MM.1S (cell line): ENCODE data around the gene VSNL1.

Experiments
- CTCF ChIP-seq: fragments of 300-600 bp; sonication (generic); IDR thresholded peaks from 2 replicates; pipeline ENCODE4 v1.5.1; 2016; ENCODE audit warnings: antibody characterized with exemption, low read length, mixed read lengths
- EZH2 ChIP-seq: fragments of 300-600 bp; sonication (generic); optimal IDR thresholded peaks from 2 replicates; pipeline ENCODE3; 2017; ENCODE audit warnings: low read depth, mild to moderate bottlenecking, antibody characterized with exemption, low read length, mixed read lengths
- EZH2phosphoT487 ChIP-seq: fragments of 300-600 bp; sonication (generic); IDR thresholded peaks from 2 replicates; pipeline ENCODE4 v1.6.1; 2018; ENCODE audit warnings: antibody characterized with exemption, low read length

GRCh38 chr2:17576802-17577201 is 36.3 kb downstream of the VSNL1 start:
- TF ChIP-seq CTCF (no peak), EZH2 (no peak), EZH2phosphoT487 (no peak)
